Glomerular visceral epithelial cell (primary cell): ENCODE measurements around the gene USP34.
"Not testable (repeated sequence)": the region's sequence is repeated elsewhere in the genome, so short reads cannot be mapped to it uniquely, and the experiment has no call there.

Experiments
- DNase-seq: peaks from one replicate; pipeline ENCODE4 v3.0.0-alpha.2; 2016; ENCODE audit errors: extremely low spot score

The USP34 gene

GRCh38 chr2:61423714-61424113 is 47.2 kb downstream of the USP34 start:
- no peak for DNase-seq

- DNase-seq = no peak
Measured at GRCh38 chr2:61421611-61422010, 49.3 kb downstream of the USP34 start.

DNA sequence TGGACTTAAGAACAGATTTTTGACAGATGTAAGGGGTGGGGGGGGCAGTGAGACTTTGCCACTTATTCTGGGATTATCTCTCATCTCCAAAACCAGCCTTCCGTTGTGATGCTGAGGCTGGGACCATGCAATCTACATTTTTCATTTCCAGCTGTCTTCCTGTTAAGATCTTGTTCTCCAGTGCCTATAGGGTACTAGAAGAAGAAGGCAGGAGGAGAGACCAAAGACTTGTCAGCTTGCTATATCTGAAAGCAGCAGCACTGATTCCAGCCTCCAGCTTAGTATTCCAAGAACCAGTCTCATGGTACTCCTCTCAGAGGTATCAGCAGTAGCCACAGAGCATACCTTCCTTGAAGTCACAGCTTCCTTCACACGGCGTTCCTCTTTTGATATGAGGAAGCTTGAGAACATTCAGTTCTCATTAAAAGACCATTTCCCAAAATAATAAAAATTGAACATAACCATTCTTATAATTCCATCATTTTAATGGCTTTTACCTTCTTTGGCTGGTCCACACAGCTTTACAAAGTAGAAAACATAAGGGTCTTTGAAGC is 49.8 kb downstream of the USP34 start:
- no peak for DNase-seq

GRCh38 chr2:61419570-61419969 is 51.3 kb downstream of the USP34 start:
- no peak for DNase-seq

GRCh38 chr2:61419129-61419528 is 51.8 kb downstream of the USP34 start:
- no peak for DNase-seq

- DNase-seq = no peak
Measured at GRCh38 chr2:61416871-61417645, 53.8 kb downstream of the USP34 start.

GRCh38 chr2:61415265-61415664 is 55.6 kb downstream of the USP34 start:
- no peak for DNase-seq

GRCh38 chr2:61414674-61415073 is 56.2 kb downstream of the USP34 start:
- DNase-seq = no peak

DNA sequence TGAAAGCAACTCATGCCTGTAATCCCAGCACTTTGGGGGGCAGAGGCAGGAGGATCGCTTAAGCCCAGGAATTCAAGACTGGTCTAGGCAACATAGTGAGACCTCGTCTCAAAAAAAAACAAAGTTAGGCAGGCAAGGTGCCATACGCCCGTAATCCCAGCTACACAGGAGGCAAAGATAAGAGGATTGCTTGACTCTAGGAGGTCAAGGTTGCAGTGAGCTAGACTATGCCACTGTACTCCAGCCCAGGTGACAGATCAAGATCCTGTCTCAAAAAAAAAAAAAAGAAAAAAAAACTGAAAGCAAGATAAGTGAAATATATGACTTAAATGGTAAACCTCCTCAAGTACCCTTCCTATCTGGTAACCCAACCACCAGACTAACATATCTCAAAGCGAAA is 59.8 kb downstream of the USP34 start:
- no peak for DNase-seq

GRCh38 chr2:61410185-61410584 is 60.7 kb downstream of the USP34 start:
- DNase-seq = no peak

GRCh38 chr2:61405813-61406212 is 65.1 kb downstream of the USP34 start:
- DNase-seq = no peak

GRCh38 chr2:61404438-61404837 is 66.4 kb downstream of the USP34 start:
- no peak for DNase-seq

DNA sequence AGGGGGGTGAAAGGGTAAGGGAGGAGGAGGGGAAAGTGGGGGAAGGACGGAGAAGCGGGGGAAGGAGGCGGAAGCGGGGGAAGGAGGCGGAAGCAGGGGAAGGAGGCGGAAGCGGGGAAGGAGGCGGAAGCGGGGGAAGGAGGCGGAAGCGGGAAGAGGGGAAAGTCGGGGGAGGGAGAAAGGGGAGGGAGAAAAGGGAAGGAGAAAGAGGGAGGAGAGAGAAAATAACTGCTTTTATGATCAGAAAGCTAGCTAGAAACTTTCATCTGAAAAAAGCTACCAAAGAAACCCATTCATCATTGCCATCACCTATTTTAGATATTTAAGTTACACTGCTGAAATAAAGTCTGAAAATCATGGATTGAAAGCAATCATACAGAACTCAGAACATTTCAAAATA is 72.5 kb downstream of the USP34 start:
- no peak for DNase-seq

DNA sequence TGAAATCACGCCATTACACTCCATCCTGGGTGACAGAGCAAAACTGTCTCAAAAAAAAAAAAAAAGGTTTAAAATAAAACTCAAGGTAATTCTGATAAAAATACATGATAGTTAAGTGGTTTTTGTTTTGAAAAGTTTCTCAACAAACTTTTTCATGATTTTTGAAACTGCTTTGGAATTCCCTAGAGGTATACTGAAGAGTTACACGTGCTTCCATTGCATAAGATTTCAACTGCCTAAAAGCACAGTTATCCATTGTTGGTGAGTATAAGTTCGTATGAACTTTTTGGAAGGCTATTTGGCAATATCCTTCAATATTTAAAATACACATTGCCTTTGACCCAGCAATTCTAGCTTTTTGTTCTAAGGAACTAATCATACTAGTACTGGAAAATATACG is 74.9 kb downstream of the USP34 start:
- no peak for DNase-seq

GRCh38 chr2:61387588-61387987 is 83.3 kb downstream of the USP34 start:
- not testable (repeated sequence) for DNase-seq

DNA sequence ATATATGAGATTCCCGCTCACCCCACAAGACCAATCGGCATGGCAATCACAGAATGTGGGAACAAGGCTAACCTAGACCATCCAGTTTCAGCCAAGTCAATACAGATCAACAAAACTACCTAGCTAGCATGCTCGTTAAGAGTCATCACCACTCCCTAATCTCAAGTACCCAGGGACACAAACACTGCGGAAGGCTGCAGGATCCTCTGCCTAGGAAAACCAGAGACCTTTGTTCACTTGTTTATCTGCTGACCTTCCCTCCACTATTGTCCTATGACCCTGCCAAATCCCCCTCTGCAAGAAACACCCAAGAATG is 90.0 kb downstream of the USP34 start:
- not testable (repeated sequence) for DNase-seq

GRCh38 chr2:61380056-61380881 is 90.6 kb downstream of the USP34 start:
- DNase-seq = no peak

DNA sequence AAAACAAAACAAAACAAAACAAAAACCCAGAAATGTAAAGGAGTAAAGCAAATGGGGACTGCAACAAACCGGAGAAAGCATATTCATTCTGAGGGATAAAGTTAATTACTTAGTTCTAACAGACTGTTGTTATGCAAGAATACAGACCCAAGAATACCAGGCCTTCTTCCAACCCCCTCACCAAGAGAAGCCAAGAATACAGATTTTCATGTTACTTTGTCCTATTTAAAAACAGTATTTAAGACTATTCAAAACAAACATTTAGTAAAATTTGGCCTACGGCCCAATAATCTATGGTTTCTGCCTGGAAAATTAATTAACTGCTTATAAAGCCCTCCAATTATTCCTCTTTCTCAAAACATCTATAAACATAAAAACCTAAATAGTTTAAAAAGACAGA is 91.4 kb downstream of the USP34 start:
- DNase-seq = no peak

- DNase-seq = no peak
Measured at GRCh38 chr2:61378281-61378680, 92.6 kb downstream of the USP34 start.

DNA sequence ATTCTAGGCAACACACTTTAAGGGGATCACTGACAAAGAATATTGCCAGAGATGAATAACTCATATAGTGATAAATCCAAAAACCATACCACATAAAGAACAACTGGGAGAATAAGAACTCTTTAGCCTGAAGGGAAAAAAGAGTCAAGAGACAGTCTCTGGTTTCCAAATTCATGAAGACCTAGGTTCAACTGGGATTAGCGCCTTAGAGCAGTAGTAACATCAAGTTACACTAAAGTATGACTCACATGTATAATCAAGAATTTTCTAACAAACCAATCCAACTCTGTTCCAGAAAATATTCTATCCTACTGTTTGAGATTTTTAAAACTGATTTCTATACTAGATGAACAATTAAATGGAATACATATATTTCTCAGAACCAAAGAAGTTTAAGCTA is 93.8 kb downstream of the USP34 start:
- no peak for DNase-seq

GRCh38 chr2:61376211-61376610 is 94.7 kb downstream of the USP34 start:
- DNase-seq = no peak

GRCh38 chr2:61371027-61371426 is 99.9 kb downstream of the USP34 start:
- DNase-seq = no peak
